Brain microvascular endothelial cell (primary cell): ENCODE measurements around the gene SLC47A2.
A peak's percentile ranks its signal among the peaks of the same experiment; 100 is the strongest.

ENCODE experiments used
- DNase-seq: peaks from one replicate; pipeline ENCODE4 v3.0.0-alpha.2; 2020
- H3K27ac ChIP-seq: fragments of 250-450 bp; sonication (Bioruptor Pico); 2 replicates; pipeline ENCODE4 v1.5.1; 2020; ENCODE audit warnings: mild to moderate bottlenecking, moderate library complexity
- H3K27me3 ChIP-seq: fragments of 250-450 bp; sonication (Bioruptor Pico); replicated peaks from 2 replicates; pipeline ENCODE4 v1.5.1; 2020; ENCODE audit warnings: mild to moderate bottlenecking
- H3K36me3 ChIP-seq: fragments of 250-450 bp; sonication (Bioruptor Pico); replicated peaks from 2 replicates; pipeline ENCODE4 v1.5.1; 2020; ENCODE audit warnings: mild to moderate bottlenecking
- H3K4me3 ChIP-seq: 2 replicates; pipeline ENCODE4 v1.5.1; 2011; ENCODE audit warnings: low read depth, mild to moderate bottlenecking, control low read depth, low read length, moderate library complexity
- in situ Hi-C: cut with HindIII; loops from 2 replicates; pipeline ENCODE4 v1.10.0; 2017; ENCODE audit warnings: low sequenced_read_pairs, low pct_ligation_motif_present
- TF ChIP-seq, protein P1 (sequence below): IDR thresholded peaks from 2 replicates; pipeline ENCODE4 v1.5.1; 2011; ENCODE audit warnings: low read depth, mild to moderate bottlenecking, moderate library complexity, low read length, control low read depth, inconsistent platforms; ENCODE audit errors: missing control alignments

Gene SLC47A2

DNA sequence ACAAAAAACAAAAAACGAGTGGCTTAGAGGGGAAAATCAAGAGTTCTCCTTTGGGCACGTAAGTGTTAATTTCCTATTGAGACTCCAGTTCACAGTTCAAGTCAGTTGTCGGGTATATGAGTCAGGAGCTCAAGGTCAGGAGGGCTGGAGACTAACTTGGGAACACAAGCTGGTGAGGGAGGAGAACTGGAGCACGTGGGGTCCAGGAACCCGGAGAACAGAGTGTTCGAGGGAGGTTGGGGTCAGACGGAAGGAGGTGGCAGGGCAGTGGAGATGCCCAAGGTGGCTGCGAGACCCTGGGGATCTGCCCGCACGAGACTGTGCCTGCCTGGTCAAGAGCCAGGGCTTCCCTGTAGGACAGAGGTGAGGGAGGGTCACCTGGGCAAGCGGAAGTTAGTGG is 19.7 kb upstream of the SLC47A2 start:
- no peak overlapping the region for H3K4me3 ChIP-seq
- H3K36me3 ChIP-seq, result no peaks in the 10 kb centered on the region
- H3K27me3 ChIP-seq, result no peaks in the 10 kb centered on the region
- no peak overlapping the region for H3K27ac ChIP-seq
- in situ Hi-C loops, result no loop called here
- DNase-seq, result no peak
- TF ChIP-seq, protein P1, sequence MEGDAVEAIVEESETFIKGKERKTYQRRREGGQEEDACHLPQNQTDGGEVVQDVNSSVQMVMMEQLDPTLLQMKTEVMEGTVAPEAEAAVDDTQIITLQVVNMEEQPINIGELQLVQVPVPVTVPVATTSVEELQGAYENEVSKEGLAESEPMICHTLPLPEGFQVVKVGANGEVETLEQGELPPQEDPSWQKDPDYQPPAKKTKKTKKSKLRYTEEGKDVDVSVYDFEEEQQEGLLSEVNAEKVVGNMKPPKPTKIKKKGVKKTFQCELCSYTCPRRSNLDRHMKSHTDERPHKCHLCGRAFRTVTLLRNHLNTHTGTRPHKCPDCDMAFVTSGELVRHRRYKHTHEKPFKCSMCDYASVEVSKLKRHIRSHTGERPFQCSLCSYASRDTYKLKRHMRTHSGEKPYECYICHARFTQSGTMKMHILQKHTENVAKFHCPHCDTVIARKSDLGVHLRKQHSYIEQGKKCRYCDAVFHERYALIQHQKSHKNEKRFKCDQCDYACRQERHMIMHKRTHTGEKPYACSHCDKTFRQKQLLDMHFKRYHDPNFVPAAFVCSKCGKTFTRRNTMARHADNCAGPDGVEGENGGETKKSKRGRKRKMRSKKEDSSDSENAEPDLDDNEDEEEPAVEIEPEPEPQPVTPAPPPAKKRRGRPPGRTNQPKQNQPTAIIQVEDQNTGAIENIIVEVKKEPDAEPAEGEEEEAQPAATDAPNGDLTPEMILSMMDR, result no peak

GRCh38 chr17:19733953-19734526 is 17.7 kb upstream of the SLC47A2 start:
- Histone ChIP-seq H3K36me3 (no peaks in the 10 kb centered on the region), H3K4me3 (no peak overlapping the region), H3K27ac (no peak overlapping the region), H3K27me3 (no peaks in the 10 kb centered on the region)
- TF ChIP-seq, protein P1, result no peak
- in situ Hi-C loops, result no loop called here
- DNase-seq, result no peak

DNA sequence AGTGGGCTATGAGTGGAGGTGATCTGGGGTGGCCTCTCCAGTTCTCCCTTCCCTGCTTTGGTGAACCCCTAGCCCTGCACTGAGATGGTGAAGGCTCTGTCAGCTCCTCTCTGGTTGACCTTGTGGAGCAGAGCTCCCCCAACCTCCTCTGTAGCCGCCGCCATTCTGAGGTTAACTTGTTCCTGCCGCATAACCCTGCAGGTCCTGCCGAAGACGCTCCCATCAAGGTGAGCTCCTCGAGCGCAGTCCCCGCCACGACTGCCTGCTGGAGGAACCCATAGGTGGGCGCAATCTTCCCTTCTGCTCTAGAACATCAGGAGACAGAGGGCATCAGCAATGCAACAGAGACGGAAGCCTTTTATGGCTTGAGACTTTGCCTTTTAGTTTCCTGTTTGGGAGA is 15.2 kb upstream of the SLC47A2 start:
- Histone ChIP-seq H3K36me3 (no peaks in the 10 kb centered on the region), H3K27ac (no peak overlapping the region), H3K27me3 (no peaks in the 10 kb centered on the region), H3K4me3 (no peak overlapping the region)
- TF ChIP-seq, protein P1, result no peak
- no peak for DNase-seq
- in situ Hi-C loops, result no loop called here

DNA sequence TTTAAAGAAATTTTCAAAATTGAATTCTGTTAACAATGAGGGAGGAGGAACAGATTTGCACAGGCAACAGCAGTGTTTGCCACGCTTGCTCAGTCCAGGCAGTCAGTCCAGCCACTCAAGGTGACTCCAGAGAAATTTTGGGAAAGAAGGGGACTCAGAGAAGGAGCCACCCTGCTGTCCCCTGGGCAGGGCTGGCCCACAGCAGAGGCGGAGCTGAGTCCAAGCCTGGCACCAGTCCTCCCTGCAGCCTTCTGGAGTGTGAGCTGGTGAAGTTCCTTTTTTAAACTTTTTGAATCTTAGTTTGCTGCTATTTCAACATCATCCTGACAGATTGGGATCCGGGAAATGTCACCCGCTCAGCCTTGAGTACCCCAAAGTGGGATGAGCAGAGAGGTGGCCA is 14.5 kb upstream of the SLC47A2 start:
- no peak overlapping the region for H3K27ac ChIP-seq
- DNase-seq, result no peak
- H3K4me3 ChIP-seq, result no peak overlapping the region
- TF ChIP-seq, protein P1, result no peak
- in situ Hi-C loops, result no loop called here
- no peaks in the 10 kb centered on the region for H3K36me3 ChIP-seq
- no peaks in the 10 kb centered on the region for H3K27me3 ChIP-seq

- in situ Hi-C loops, result no loop called here
- no peaks in the 10 kb centered on the region for H3K36me3 ChIP-seq
- no peak overlapping the region for H3K27ac ChIP-seq
- H3K27me3 ChIP-seq, result no peaks in the 10 kb centered on the region
- TF ChIP-seq, protein P1, result no peak
- H3K4me3 ChIP-seq, result no peak overlapping the region
- DNase-seq, result no peak
These were observed 13.5 kb upstream of the SLC47A2 start for GRCh38 chr17:19729900-19730299.

DNA sequence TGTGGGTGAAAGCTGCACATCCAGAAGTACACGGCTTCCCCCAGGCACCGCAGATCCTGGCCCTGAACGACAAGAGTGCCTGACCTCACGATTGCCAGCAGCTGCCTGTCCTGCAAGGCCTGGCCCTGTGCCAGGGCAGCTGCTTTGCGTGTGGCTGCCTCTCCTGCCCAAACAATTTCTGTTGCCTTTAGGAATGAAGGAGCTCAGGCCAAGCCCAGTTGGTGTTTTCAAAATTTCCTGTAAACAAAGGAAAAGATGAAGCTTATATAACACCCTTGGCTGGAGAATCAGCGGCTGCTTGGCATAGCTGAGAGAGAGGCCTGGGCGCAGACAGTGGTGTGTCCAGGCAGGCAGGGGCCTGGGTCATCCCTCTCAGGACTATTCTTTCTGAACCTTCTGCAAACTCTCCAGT is 11.7 kb upstream of the SLC47A2 start:
- in situ Hi-C loops, result no loop called here
- TF ChIP-seq, protein P1, result no peak
- no peak overlapping the region for H3K4me3 ChIP-seq
- no peaks in the 10 kb centered on the region for H3K27me3 ChIP-seq
- H3K27ac ChIP-seq, result no peak overlapping the region
- peak; percentile 16 for DNase-seq
- H3K36me3 ChIP-seq, result no peaks in the 10 kb centered on the region
